Middle frontal gyrus (tissue), 1 donor: Measurements from ENCODE around the gene ZNF398.

Experiments
- DNase-seq: peaks from one replicate; pipeline ENCODE4 v3.0.0-alpha.2; 2015; ENCODE audit warnings: low spot score; ENCODE audit errors: extremely low spot score

ZNF398 gene

DNA sequence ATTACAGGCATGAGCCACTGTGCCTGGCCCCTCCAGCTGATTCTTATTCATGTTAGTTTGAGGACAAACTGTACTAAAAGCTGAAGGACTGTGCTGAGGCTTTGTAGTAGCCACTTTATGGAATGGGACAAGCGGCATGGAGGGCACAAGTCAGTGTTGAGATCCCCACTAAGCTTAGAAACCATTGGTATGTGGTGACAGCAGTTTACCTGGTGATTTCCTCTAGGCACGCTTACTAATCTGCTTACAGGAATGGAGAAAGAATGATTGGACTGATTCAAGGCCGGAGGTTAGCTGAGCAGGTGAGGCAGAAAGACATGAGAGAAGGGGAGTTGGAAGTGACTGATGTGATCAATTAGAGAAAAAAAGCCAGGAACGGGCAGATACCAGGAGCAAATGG, 3.7 kb downstream of the ZNF398 start:
- DNase-seq: no peak

DNA sequence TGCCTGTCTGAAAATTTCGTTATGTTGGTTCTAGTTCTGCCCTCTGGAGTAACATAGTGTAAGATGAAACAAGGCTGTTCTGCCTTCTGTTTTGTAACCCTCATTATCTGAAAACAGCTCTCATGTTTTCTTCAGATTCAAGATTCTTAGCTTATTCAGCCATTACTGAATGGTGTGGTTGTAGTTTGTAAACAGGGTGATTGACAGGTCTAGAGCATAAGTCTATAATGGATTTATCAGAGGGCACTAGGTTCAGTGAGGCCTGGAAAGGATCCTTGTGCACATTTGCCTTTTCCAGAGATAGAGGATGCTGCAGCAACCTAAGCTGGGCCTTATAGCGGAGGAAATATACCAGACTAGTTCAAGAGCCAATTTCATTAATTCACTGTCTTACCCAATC, 6.1 kb downstream of the ZNF398 start:
- no peak for DNase-seq

DNA sequence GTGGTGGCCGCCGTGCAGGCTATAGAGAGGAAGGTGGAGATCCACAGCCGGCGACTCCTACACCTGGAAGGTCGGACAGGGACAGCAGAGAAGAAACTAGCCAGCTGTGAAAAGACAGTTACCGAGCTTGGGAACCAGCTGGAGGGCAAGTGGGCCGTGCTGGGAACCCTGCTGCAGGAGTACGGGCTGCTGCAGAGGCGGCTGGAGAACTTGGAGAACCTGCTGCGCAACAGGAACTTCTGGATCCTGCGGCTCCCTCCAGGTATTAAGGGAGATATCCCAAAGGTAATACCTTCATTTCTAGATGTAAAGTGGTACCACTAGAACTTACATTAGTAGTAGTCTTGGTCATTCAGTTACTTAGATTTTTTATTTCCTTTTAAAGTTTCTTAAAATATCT, 6.8 kb downstream of the ZNF398 start:
- DNase-seq: no peak

DNA sequence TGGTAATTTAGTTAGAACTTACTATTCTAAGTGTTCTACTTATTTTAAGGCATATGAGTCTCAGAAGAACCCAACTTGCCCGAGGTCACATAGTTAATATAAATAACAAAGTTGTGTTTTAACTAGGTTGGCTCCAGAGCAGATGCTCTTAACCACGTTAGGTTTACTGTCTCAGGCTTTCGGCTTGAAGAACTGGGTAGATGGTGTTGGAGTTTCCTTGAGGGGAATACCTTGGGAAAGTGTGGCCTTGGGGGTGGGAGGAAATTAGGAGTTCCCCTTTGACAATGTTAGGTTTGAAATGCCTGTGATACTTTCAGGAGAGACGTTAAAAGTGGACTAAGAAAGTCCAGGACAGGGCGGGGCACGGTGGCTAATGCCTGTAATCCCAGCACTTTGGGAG, 9.6 kb downstream of the ZNF398 start:
- no peak for DNase-seq

DNA sequence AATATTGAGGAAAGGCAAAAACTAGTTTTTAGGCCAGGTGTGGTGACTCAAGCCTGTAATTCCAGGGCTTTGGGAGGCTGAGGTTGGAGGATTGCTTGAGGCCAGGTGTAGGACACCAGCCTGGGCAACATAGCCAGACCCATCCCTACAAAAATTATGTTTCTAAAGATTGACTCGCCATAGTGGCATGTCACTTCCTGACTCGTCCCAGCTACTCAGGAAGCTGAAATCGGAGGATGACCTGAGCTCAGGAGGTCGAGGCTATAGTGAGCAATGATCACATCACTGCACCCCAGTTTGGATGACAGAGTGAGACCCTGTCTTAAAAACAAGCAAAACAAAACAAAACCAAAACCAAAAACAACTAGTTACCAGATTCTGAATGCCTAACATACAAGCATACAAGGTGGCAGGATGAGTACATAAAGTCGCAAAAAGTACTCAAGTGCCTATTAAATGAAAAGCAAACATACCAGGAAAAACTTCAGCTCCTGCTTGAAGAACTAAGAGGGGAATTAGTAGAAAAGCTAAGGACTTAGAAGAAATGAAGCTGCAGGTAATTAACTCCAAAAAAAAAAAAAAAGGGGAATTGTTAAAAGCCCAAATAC, 14.1 kb downstream of the ZNF398 start:
- no peak for DNase-seq

DNA sequence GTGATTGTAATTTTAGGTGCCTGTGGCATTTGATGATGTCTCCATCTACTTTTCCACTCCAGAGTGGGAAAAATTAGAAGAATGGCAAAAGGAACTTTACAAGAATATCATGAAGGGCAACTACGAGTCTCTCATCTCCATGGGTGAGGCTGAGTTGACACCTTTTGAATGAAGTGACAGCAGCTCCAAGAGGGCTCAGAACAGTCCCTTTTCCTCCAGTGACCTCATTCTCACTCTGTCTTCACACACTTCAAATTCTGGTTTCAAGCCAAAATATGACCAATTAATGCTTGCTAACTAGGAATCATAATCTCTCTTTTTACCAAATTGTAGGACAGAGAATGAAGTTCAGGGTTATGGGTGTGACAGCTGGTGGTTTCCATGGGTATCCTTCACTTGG, 18.9 kb downstream of the ZNF398 start:
- DNase-seq: no peak

DNA sequence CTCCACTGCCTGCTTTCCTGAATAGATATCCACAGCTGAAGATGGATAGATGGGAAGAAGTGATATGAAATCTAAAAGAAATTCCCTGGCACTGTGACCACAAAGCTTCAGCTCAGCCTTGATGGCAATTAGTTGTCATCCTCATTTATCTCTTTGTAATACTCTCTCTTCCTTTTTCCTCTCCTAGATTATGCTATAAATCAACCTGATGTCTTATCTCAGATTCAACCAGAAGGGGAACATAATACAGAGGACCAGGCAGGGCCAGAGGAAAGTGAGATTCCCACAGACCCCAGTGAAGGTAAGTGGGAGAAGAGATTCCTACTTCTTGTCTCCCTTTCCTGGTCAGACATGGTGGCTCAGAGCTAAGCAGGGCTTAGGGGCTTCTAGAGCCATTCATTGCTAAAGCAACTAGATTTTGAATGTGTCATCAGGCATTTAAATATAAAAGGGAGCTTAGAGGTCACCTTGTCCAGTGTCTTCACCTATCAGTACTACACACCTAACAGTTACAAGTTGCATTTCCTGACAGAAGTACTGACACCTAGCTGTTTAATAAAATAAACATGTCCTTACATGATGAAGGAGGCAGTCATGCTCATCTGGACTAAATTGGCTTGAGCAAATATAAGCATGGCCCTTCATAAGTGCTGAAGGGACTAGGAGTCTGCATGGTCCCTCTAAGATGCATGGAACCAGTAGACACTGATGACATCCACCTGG, 19.5 kb downstream of the ZNF398 start:
- DNase-seq: no peak

DNA sequence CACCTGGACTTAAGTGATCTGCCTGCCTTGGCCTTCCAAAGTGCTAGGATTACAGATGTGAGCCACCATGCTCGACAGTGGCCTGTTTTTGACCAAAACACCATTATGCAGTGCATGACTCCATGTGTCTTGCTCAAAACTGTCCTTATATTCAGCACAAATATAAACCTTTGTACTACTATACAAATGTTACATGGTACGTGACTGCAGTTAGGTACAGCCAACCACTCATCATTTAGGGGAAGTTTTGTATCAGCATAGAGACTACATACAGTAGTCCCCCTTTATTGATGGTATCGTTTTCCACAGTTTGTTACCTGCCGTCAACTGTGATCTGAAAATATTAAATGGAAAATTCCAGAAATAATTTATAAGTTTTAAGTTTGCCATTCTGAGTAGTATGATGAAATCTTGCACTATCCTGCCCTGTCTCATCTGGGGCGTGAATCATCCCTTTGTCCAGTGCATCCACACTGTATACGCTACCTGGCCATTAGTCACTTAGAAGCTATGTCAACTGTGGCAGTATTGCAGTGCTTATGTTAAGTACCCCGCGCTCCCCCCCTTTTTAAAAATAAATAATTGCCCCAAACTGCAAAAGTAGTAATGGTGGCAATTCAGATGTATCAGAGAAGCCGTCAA, 24.8 kb downstream of the ZNF398 start:
- DNase-seq: no peak

DNA sequence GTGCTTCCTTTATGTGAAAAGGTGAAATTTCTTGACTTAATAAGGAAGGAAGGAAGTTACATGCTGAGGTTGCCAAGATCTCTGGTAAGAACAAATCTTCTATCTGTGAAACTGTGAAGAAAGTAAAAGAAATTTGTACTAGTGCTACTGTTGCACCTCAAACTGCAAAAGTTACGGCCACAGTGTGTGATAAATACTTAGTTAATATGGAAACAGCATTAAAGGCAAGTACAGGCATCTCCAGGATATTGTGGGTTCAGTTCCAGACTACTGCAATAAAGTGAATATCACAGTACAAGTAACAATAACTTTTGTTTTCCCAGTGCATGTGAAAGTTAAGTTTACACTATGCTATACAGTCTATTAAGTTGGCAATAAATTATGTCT, 25.3 kb downstream of the ZNF398 start:
- no peak for DNase-seq

DNA sequence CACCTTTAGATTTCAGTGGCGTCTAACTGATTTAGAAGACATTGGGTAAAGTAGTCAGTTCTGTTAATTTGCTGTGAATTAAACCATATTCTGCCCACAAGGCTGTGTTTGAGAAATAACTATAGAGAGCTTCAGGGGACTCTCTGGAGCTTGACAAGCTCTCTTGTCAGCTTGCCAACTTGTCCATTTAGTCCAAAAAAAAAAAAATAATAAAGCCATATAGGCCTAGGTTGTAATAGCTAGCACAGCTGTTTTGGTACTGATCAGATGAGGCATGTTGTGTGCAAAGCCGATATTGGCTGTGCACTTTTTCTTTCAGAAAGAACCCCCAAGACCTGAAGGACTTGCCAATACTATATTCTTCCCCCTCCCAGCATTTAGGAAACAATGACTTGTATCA, 27.9 kb downstream of the ZNF398 start:
- DNase-seq: no peak

DNA sequence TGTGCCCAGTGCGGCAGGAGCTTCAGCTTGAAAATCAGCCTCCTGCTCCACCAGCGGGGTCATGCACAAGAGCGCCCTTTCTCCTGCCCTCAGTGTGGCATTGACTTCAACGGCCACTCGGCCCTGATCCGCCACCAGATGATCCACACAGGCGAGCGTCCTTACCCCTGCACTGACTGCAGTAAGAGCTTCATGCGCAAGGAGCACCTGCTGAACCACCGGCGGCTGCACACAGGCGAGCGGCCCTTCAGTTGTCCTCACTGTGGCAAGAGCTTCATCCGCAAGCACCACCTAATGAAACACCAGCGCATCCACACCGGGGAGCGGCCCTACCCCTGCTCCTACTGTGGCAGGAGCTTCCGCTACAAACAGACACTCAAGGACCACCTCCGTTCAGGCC, 32.0 kb downstream of the ZNF398 start:
- no peak for DNase-seq

DNA sequence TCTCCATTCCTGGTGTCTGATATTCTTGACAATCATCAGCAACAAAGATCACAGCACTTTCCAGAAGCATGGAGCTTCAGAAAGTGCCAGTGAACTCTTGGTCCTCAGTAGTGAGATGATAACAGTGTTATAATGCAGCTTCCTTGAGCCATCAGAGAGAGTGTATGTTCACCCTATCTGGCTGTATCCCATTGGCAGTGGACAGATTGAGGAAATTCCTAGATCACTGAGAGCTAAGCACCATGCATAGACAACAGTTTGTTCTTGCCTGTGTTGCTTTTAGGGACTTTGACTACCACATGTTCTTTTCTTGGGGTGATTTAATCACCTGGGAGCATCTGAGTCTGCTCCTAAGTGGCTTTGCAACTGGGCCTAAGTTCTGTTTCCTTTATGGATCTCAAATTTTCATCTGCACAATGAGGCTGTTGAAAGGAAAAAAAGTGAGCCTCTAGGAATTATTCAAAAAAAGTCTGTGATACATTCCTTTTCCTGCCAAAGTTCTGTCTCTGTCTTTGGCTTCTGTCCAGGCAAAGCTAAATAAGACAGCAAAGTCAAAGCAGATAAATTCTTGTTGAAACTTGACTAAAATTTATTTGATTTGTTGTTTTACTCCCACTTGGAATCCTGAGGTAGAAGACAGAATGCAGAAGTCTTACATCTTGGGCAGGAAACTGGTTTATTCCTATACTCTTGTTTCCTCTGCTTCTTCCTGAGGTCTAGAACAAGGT, 33.6 kb downstream of the ZNF398 start:
- no peak for DNase-seq

DNA sequence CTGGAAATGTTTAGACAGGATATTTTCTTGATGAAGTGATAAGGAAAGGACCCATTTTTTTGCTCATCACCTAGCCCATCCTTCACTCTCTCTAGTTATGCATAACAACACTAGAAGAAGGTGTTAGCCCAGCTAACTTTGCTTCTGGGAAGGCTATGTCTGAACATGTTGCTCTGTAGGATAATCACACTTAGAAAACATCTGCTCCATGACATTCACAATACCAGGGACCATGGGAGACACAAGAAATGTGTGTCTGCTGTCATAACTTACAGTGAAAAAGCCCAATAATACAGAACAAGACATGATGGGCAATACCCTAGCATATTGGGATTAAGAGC, 34.2 kb downstream of the ZNF398 start:
- no peak for DNase-seq

DNA sequence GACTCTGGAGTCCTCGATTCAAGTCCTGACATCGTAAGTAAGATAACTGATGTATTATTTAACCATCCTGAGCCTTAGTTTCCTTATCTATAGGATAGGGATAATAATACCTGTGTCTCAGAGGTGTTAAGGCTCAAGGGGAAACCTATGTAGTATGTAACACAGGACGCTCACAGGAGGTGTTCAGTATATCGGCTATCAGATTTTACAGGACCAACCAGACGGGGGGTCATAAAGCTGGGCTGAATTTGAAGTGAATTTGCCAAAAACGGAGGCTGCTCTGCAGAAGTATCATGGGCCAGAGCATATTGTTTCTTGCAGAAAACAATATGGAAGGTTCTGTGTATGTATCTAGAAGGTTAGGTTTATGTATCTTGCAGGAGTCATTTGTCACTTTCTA, 37.0 kb downstream of the ZNF398 start:
- no peak for DNase-seq

DNA sequence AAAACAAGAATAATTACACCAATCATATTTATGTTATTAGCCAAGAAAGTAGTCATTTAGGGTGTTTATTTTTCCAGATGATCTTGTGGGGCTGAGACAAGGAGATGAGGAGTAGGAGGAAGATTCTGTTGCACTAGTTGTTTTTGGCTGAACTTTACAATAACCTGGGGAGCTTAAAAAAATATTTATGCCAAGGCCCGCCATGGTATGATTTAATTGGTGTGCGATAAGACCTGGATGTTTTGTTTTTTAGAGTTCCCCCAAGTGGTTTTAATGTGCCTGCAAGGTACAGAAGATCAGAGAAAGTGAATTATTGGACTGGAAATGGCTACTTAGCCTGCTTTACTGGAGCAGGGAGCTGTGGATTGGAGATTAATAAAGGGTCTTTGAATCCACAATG, 41.0 kb downstream of the ZNF398 start:
- no peak for DNase-seq

DNA sequence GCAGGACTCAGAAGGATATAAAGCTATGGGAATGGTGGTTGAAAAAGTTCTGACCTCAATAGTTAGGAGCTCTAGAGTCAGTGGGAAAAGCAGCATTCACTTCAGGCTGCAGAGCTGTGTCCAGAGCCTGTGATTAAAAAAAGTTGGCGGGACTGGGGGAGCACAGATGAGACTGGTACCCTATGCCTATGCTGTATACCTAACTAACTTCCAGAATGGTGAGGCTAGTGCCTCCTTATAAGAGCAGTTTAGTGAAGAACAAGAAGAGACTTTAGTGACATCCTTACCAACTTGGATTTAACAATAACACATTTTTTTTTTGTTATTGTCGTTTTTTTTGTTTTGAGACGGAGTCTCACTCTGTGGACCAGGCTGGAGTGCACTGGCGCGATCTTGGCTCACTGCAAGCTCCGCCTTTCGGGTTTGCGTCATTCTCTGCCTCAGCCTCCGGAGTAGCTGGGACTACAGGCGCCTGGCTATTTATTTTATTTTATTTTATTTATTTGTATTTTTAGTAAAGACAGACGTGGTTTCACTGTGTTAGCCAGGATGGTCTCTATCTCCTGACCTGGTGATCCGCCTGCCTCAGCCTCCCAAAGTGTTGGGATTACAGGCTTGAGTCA, 41.5 kb downstream of the ZNF398 start:
- no peak for DNase-seq

DNA sequence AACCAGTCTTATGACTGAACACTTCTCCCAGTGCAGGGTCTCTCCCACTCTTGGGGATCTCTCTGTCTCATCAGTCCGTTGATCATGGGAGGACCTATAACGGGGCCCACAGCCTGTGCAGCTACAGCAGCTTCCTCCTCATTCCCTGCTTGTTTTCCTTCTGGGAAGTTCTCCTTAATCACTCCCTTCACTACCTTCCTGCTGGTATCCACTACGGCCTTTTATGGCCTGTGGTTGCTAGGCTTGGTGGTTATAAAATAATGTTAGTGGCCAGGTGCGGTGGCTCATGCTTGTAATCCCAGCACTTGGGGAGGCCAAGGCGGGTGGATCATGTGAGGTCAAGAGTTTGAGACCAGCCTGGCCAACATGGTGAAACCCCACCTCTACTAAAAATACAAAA, 44.6 kb downstream of the ZNF398 start:
- DNase-seq: no peak

DNA sequence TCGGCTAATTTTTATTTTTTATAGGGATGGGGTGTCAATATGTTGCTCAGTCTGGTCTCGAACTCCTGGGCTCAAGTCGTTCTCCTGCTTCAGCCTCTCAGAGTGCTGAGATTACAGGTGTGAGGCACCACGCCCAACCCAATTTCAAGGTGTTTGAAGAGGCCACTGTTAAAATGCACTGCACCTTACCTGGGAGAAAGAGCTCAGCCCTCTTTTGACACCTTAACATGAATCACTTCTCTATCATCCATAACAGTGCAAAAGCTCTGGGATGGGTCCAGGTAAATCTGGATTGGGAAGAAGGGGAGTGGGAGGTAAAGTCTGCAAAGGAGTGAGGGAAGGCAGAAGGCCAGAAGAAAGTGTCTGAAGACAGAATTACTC, 47.5 kb downstream of the ZNF398 start:
- DNase-seq: no peak

DNA sequence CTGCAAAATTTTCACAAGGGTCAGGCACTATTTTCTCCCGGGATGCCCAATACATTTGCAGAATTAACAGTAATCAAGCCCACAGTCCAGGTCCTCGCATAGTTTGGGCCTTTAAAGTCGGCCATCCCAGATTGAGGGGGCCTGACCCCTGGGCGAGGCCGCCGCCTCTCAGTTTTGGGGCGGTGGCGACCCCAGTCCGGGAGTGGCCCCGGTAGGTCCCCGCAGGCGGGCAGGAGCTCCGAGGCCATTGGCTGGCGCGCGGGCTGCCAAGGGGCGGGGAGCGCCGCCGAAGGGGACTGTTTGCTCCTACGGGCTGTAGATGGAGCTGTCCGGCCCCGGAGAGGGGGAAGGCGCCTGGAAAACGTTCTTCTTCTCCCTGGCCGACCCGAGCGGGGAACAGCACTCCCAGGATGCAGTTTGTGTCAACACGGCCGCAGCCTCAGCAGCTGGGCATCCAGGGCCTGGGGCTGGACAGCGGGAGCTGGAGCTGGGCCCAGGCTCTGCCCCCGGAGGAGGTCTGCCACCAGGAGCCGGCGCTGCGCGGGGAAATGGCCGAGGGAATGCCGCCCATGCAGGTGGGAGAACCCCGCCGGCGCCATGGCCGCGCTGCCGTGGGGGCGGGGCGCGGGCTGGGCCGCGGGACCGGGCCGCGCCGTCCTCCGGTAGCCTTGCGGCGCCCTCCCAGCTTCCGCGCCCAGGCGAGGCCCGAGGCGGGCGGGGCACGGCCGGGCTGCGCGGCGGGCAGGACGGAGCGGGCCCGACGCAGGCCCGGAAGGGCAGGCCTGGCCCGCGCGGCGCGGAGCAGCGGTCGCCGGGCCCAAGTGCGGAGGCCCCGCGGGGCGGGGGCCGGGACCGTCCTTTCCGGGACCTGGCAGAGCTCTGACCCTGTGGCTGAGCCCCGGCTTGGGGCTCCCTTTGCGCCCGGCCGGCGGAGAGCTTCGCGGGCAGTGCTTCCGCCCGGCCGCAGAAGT, 48.2 kb downstream of the ZNF398 start, which contains the start of gene ZNF282:
TSS of gene ZNF282 (plus strand) at position 367 of the 971 bp plus-strand sequence. CDS start at position 411, 44 bp downstream.
- peak; percentile 73 for DNase-seq

DNA sequence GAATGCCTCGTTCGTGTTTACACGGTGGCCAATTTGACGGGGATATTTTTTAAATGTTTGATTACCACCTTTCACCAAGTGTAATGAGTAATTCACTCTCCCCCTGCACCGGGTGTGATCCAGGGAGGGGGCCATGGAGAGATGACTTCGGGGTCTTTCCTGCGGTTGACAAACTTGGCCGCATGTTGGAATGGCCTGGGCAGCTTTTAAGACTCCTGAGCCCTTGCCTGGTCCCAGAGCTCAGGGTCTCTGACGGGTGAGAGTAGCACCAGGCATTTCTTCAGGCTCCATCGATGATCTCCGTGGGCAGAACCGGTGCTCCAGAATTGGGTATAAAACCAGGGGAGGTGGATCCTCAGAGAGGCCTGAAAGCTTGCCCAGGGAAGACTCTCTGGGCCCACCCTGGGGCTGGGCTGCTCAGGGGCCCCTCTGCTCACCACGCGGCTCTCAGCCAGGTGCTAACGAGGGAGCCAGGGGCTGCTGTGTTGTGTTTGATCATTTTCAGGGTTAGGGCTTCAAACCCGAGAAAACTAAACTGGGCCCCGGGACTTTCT, 49.0 kb downstream of the ZNF398 start:
- DNase-seq: no peak
